ENCODE measurements around the gene GCNT2.
"Not testable (repeated sequence)": the region's sequence is repeated elsewhere in the genome, so short reads cannot be mapped to it uniquely, and the experiment has no call there.

The GCNT2 gene

GRCh38 chr6:10529231-10529801, 8.2 kb downstream of the GCNT2 start:
- TF ChIP-seq CTCF (IDR thresholded peaks at IDR 0.05; ENCODE audit: low read depth, low read length), result no peak
- H3K4me3 ChIP-seq (ENCODE audit: low read depth, low read length), result no peak overlapping the region

GRCh38 chr6:10529828-10530374, 8.8 kb downstream of the GCNT2 start:
- H3K4me3 ChIP-seq (ENCODE audit: low read depth, low read length), result not testable (repeated sequence)

- TF ChIP-seq CTCF (IDR thresholded peaks at IDR 0.05; ENCODE audit: low read depth, low read length), result no peak
- no peak overlapping the region for H3K4me3 ChIP-seq (ENCODE audit: low read depth, low read length)
These were observed 10.4 kb downstream of the GCNT2 start for GRCh38 chr6:10531503-10531902.

- no peak for TF ChIP-seq CTCF (IDR thresholded peaks at IDR 0.05; ENCODE audit: low read depth, low read length)
- H3K4me3 ChIP-seq (ENCODE audit: low read depth, low read length), result no peak overlapping the region
These were observed 10.8 kb downstream of the GCNT2 start for GRCh38 chr6:10531942-10532341.

GRCh38 chr6:10532392-10532791, 11.2 kb downstream of the GCNT2 start:
- no peak overlapping the region for H3K4me3 ChIP-seq (ENCODE audit: low read depth, low read length)
- no peak for TF ChIP-seq CTCF (IDR thresholded peaks at IDR 0.05; ENCODE audit: low read depth, low read length)

GRCh38 chr6:10534419-10534762, 13.2 kb downstream of the GCNT2 start:
- TF ChIP-seq CTCF (IDR thresholded peaks at IDR 0.05; ENCODE audit: low read depth, low read length), result no peak
- no peak overlapping the region for H3K4me3 ChIP-seq (ENCODE audit: low read depth, low read length)

- H3K4me3 ChIP-seq (ENCODE audit: low read depth, low read length), result no peak overlapping the region
- no peak for TF ChIP-seq CTCF (IDR thresholded peaks at IDR 0.05; ENCODE audit: low read depth, low read length)
These were observed 14.0 kb downstream of the GCNT2 start for GRCh38 chr6:10535193-10535592.

GRCh38 chr6:10537726-10538125, 16.6 kb downstream of the GCNT2 start:
- no peak for TF ChIP-seq CTCF (IDR thresholded peaks at IDR 0.05; ENCODE audit: low read depth, low read length)
- no peak overlapping the region for H3K4me3 ChIP-seq (ENCODE audit: low read depth, low read length)
